Ovary (tissue), 3 donors: ENCODE results near the gene CCDC144A.

Source experiments
- CTCF ChIP-seq, 3 donors: fragments of 450-650 bp in 2 of 3; fragments of 200-600 bp in 1 of 3; IDR thresholded peaks; one replicate each; pipeline versions ENCODE4 v1.5.1 to v1.8.0; 2016 to 2022; ENCODE audit warnings: antibody characterized with exemption in 3 of 3, mild to moderate bottlenecking in 1 of 3
- POLR2A ChIP-seq: fragments of 450-650 bp; IDR thresholded peaks from one replicate; pipeline ENCODE4 v1.6.1; 2017; ENCODE audit warnings: antibody characterized with exemption, mild to moderate bottlenecking, moderate library complexity
- donor health status: DM: no; HTN: no; CAD: no.

- TF ChIP-seq CTCF (IDR thresholded peaks at IDR 0.05) (no peak), POLR2A (no peak)
These were observed 128.3 kb downstream of the CCDC144A start for GRCh38 chr17:16818340-16818739.
